Stimulated activated CD4-positive, alpha-beta T cell treated with anti-CD3 and anti-CD28 coated beads, Interleukin-2, amount 100 ng/mL, for 4 hours (primary cell): ENCODE measurements around the gene PIK3R3.

ENCODE experiments used
- DNase-seq: peaks from one replicate; pipeline ENCODE4 v3.0.0-alpha.2; 2020; ENCODE audit warnings: low read depth

Gene PIK3R3

DNA sequence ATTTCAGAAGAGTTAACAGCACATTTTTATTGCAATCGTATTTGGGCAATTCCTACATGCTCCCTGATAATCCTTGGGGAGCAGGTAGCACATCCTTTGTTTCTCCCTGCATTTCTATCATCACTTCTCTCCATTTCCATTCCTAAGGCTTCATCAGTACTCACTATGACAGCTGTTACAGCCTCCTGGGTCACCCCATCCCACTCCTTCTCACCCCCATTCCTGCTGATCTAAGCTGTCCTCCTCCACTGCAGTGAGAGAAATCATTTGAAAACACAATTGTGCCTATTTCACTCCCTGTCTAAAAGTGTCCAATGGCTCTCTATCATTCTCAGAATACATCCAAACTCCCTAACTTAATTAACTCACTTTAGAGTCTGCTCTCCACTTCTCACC is 25.5 kb upstream of the PIK3R3 start:
- no peak for DNase-seq

- DNase-seq, result no peak
Measured at GRCh38 chr1:46153732-46154131, 21.3 kb upstream of the PIK3R3 start.

GRCh38 chr1:46153228-46153627 is 20.8 kb upstream of the PIK3R3 start:
- DNase-seq, result no peak

GRCh38 chr1:46152016-46152415 is 19.6 kb upstream of the PIK3R3 start:
- no peak for DNase-seq

DNA sequence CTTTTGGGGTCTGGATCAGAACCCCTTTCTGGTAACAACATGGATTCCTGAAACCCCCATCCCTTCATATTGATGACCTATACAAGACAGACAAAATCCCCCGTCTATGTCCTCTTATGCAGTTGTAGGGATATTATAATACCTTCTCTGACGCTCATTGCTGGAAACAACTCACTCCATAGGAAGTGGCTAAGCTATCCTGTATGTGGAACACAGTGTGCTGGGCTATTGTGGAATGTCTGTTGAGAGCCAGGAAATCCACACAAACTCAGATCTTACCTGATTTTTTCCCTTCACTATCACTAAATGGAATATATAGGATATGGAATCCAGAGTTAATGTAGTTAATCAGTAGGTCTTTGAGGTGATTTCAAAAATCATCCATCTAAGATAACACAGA is 17.7 kb upstream of the PIK3R3 start:
- DNase-seq, result no peak

DNA sequence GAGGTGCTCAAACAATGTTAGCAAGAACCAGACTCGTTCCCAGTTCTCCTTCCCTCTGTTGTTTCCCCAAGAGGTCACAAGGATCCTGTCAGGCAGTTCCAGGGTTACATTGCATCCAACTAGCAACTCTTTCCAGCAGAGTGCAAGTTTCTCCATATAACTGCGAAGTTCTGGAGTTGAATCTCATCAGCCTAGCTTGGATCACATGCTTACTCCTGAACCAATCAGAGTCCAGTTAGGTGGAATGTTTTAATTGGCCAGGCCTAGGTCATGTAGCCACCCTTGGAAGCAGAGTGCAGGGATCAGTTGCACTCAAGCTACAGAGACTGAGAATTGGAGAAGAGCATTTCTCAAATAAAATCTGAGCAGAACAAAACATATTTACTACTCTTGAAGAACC is 15.9 kb upstream of the PIK3R3 start:
- no peak for DNase-seq

DNA sequence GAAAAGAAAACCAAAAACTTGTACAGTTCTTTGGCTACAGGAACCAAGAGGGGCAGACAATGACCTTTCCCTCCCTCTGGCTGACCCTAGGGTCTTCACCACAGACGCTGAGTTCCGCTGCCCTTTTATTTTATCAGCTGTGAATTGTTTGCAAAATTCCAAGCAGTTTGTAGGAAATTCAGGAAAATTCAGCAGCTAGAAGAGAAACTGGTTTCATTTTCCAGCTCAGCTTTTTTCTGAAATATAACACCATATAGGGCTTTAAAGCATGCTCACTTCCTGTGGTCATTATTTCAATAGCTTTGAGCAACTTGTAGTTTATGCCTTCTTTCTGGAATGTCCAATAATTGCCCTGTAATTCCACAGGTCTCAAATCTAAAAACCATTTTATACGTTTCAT is 5.5 kb upstream of the PIK3R3 start:
- no peak for DNase-seq

- DNase-seq, result no peak
Measured at GRCh38 chr1:46136711-46137110, 4.3 kb upstream of the PIK3R3 start.

GRCh38 chr1:46134660-46135331 is 2.4 kb upstream of the PIK3R3 start:
- no peak for DNase-seq

- DNase-seq, result no peak
Measured at GRCh38 chr1:46133781-46134350, 1.4 kb upstream of the PIK3R3 start.

DNA sequence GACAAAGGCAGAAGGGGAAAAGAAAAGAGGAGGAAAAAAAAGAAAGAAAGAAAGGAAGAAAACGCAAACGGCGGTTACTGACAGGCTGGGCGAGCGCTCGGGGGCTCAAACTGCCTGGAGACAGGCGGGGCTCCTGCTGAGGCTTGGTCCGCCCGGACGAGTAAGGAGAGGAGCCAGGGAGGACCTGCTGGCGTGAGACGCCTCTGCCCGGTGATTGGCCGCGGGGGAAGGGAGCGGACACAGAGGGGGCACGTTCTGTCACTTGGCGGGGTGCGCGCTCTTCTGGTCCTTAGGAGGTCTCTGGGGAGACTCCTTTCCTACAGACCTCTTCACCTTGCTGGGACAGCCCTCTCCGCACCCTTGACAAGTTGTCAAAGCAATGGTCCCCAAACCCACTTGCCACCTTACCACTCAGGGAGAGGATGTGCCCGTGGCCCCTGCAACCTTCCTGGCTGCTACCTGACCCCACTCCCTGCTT is 791 bp upstream of the PIK3R3 start:
- DNase-seq, result no peak

DNA sequence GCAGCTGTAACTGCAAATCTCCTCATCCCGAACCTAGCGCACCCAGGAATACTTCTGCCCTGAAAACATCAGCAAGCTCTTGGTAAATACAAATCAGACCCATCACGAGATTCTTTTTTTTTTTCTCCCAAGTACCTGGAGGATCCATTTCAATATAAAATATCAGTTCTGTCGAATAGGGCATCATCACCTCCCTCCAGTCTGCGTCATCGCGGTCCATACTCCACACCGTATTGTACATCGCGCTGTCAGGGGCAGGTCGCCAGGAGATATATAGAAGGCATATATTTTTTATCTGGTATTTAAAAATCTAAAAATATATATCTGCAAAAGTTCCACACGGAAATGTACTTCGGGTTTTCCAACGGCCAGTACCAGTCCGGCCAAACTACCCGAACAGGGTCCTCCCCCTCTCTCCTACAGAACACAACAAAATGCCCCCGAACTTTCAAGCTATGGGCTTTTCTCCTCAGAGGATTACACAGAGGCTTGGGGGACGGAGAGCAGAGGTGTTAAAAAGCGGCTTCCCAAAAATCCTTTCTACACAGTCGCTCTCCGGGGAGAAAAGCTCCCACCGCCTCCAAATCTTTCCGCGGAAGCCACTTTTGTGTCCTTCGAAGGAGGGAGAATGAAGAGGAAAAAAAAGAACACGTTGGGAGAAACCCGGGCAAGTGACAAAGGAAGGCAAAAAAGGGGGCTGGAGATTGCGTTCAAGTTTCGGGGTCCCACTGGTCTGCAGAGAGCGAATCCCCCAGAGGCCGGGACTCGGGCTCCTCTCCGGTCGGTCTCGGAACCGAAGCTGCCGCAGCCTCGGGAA is 509 bp downstream of the PIK3R3 start:
- DNase-seq, result no peak

- DNase-seq, result no peak
Measured at GRCh38 chr1:46131093-46131492, 1.3 kb downstream of the PIK3R3 start.

GRCh38 chr1:46130606-46131005 is 1.8 kb downstream of the PIK3R3 start:
- DNase-seq, result no peak

DNA sequence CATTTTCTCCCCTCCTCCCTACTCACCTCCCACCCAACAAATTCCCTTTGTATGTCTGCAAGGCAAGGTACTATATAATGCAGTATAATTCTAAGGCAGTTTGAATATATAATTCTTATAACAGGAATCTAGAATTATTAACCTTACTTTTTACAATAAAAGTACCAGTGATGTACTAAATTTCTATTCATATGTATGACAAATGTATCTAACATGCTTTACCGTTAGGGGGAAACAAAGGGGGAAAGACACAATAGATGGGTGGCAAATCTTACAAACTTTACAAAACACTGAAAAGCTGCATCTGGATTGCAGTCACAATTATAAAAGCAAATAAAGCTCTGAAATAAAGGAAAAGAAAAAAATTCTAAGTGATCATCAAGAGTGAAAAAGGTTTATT is 2.3 kb downstream of the PIK3R3 start:
- DNase-seq, result no peak

DNA sequence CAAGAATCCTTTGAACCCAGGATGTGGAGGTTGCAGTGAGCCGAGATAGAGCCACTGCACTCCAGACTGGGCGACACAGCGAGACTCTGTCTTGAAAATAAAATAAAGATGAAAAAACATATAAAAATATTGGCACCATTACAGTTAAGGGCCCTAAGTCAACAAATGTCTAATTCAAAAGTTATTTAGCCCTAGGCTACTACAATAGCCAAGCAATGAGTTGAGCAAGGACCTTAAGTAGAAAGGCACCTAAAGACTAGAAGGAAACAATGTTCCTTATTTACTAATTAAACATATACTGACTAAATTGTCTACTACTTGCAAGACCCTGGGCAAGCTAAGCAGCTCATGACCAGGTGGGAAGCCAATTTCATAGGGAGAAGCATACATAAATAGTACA is 4.1 kb downstream of the PIK3R3 start:
- DNase-seq, result no peak

DNA sequence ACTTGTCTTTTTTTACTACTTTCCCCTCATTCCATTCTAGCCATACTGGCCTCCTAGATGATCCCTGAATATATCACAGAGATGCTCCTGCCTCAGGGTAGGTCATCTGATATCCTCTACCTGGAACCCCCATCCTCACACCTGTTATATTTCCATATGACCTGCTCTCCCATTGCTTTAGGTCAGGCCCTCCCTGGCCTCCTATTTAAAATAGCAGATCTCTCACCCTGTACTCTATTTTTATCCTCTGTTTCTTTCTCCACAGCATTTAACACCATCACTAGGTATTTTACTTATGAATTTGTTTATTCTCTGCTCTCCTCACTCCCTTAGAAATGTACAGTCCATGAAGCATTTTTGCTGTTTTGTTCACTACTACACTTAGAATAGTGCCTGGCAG is 13.6 kb downstream of the PIK3R3 start:
- no peak for DNase-seq

DNA sequence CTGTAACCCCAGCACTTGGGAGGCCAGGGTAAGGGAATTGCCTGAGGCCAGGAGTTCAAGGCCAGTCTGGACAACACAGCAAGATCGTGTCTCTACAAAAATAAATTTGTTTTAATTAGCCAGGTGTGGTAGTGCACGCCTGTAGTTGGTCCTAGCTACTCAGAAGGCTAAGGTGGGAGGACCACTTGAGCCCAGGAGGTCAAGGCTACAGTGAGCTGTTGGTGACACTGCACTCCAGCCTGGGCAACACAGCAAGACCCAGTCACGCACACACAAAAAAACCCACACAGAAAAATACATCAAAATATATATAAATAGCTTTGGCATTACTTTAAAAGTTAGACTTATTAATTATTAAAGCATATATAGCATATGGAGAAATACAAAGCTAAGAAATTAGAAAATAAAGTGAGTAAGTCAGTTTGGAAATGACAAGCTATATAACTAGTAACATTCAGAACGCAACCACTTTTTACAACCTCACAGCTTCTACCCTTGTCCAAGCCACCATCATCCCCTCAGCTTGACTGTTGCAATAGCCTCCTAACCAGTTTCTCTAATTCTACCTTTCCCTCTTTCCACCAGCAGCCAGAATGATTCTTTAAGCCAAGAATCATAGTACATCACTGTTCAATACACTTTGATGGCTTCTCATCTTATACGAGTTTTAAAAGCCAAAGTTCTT is 14.5 kb downstream of the PIK3R3 start:
- DNase-seq, result no peak

DNA sequence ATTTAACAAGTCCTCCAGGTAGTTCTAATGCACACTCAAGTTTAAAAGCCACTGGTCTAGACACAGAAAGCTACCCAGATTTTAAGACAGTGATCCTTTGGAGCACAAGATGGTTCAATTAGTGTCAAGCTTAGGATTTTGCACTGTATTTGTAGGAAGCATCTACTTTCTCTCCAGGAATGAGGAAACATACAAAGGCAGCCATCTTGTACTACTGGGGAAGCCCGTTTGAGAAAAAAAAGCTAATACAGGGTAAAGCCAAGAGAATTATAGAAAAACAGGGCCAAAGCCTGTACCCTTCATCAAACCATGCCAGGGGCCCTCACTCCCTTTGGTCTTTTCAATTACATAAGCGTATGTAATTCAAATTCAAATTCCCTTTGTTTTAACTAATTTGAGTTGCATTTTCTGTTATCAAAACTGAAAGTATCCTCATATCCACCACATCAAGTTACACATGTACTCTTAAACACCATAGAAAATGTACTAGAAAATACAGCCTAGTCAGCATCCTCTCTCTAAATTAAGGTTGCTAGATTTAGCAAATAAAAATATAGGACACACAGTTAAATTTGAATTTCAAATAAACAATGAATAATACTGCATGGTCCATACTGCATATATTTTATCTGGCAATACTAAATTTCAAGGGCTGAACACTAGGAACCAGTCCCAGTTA is 17.4 kb downstream of the PIK3R3 start:
- DNase-seq, result no peak

DNA sequence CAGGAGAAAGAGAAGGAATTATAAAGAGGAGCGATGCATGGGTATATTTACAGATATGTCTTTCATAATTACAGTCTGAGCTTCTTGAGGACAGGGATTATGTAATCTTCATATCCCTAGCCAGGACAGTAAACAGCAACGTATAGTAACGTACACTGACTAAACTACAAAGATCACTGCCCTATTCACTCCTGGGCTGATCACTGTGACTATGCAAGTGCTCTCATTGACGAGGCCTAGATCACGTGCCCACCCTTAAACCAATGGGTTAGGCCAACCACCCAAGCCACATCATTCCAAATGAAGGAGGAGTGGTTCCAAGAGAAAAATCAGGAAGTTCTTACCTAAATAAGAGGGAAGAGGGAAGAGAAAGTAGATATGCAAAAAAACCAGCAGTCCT is 18.5 kb downstream of the PIK3R3 start:
- no peak for DNase-seq

DNA sequence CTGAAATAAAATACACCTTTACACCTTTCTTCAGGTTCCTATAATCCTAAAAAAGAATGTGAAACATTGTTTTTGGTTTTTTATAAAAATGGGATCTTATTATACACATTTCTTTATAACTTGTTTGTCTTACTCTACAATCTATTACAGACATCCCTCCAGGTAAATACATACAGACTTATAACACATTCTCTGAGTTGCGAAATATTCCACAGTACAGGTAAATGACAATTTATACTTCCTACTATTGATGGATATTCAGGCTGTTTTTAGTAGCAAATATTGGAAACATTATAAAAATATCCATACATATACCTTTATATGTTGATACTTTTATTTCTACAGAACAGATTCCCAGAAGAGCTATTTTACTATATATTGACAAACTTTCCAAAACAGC is 20.3 kb downstream of the PIK3R3 start:
- DNase-seq, result no peak

GRCh38 chr1:46110521-46110920 is 21.9 kb downstream of the PIK3R3 start:
- no peak for DNase-seq
